PC-9 (cell line): ENCODE data around the gene NIPAL3. TPM values are rescaled to one million over a fixed set of nuclear protein-coding genes. Genes with fewer than 3 reads are reported as not detected.

Experiments
- BruUV-seq: library from RNA; stranded (reverse); fragments of 400-500 nt; replicated peaks from 2 replicates; lab custom pipeline; 2021; lab: Mats Ljungman, UMichigan
- CTCF ChIA-PET: fragments of 300-600 bp; sonication (Branson Sonifier 250); formaldehyde crosslinking; loops from one replicate; lab custom pipeline; 2022; ENCODE audit warnings: antibody characterized with exemption; lab: Charles Lee
- POLR2A ChIA-PET: fragments of 300-600 bp; sonication (Branson Sonifier 250); formaldehyde crosslinking; loops from one replicate; lab custom pipeline; 2022; ENCODE audit warnings: antibody characterized with exemption; ENCODE audit not compliant: unreplicated experiment; lab: Charles Lee
- DNase-seq, 2 experiments: peaks; one replicate each; pipeline versions ENCODE4 v3.0.0 to v3.0.0-alpha.2; 2015 to 2022; ENCODE audit warnings: mixed read lengths in 1 of 2
- H2AFZ ChIP-seq: fragments of 200-600 bp; sonication (generic); 2 replicates; pipeline ENCODE4 v1.8.1; 2017; ENCODE audit warnings: antibody characterized with exemption
- H3F3A ChIP-seq: fragments of 200-600 bp; sonication (generic); 2 replicates; pipeline ENCODE4 v1.8.1; 2017; ENCODE audit warnings: antibody characterized with exemption, mild to moderate bottlenecking, low read depth; ENCODE audit not compliant: insufficient read depth
- H3K27ac ChIP-seq: fragments of 200-600 bp; sonication (generic); 2 replicates; pipeline ENCODE4 v1.6.1; 2016; ENCODE audit warnings: mixed run types
- H3K27me3 ChIP-seq: fragments of 200-600 bp; sonication (generic); 2 replicates; pipeline ENCODE4 v1.6.1; 2016; ENCODE audit warnings: low read depth, mixed run types; ENCODE audit not compliant: insufficient read depth
- H3K36me3 ChIP-seq: fragments of 200-600 bp; sonication (generic); 2 replicates; pipeline ENCODE4 v1.6.1; 2016; ENCODE audit warnings: low read depth, mixed run types
- H3K4me1 ChIP-seq: fragments of 200-600 bp; sonication (generic); replicated peaks from 2 replicates; pipeline ENCODE4 v1.6.1; 2016; ENCODE audit warnings: mixed run types; ENCODE audit not compliant: insufficient read depth
- H3K4me2 ChIP-seq: fragments of 200-600 bp; sonication (generic); 2 replicates; pipeline ENCODE4 v1.6.1; 2017; ENCODE audit warnings: mixed run types
- H3K4me3 ChIP-seq: fragments of 200-600 bp; sonication (generic); 2 replicates; pipeline ENCODE4 v1.6.1; 2016; ENCODE audit warnings: mixed run types
- H3K79me2 ChIP-seq: fragments of 200-600 bp; sonication (generic); 2 replicates; pipeline ENCODE4 v1.6.1; 2017; ENCODE audit warnings: low read depth, mixed run types
- H3K9me2 ChIP-seq: fragments of 200-600 bp; sonication (generic); 2 replicates; pipeline ENCODE4 v1.8.1; 2017; ENCODE audit warnings: mild to moderate bottlenecking; ENCODE audit not compliant: insufficient read depth
- H3K9me3 ChIP-seq: fragments of 200-600 bp; sonication (generic); 2 replicates; pipeline ENCODE4 v1.8.1; 2016; ENCODE audit warnings: low read depth; ENCODE audit not compliant: insufficient read depth
- H4K20me1 ChIP-seq: fragments of 200-600 bp; sonication (generic); 2 replicates; pipeline ENCODE4 v1.8.1; 2017; ENCODE audit not compliant: insufficient read depth
- CTCF ChIP-seq: fragments of 200-600 bp; sonication (generic); conservative IDR thresholded peaks from 2 replicates; pipeline ENCODE4 v1.6.1; 2017; ENCODE audit warnings: mixed run types, antibody characterized with exemption, mild to moderate bottlenecking, moderate library complexity
- EZH2 ChIP-seq: fragments of 200-600 bp; sonication (generic); IDR thresholded peaks from 2 replicates; pipeline ENCODE4 v1.8.0; 2017; ENCODE audit warnings: antibody characterized with exemption, low read depth
- intact Hi-C: fragments of 100-400 bp; cut with micrococcal nuclease; formaldehyde crosslinking; loops from one replicate; pipeline ENCODE4 v1.10.0; 2022; ENCODE audit not compliant: unreplicated experiment
- total RNA-seq: library from RNA; stranded (reverse); gene quantifications from 2 replicates; pipeline ENCODE4 v1.2.3, GENCODE V29; 2021

Gene NIPAL3
- total RNA-seq, 1 experiment from 2014 or later: 42.0 TPM

GRCh38 chr1:24409535-24409934, 6.1 kb upstream of the NIPAL3 start:
- peaks cover 4% of the 10 kb centered on the region; the same call in 1 of the 2 replicates for H3F3A ChIP-seq
- H3K4me3 ChIP-seq: no peak overlapping the region
- H3K27ac ChIP-seq: peak overlapping the region; percentile 64
- peaks cover 30% of the 10 kb centered on the region for H3K4me1 ChIP-seq
- no peaks in the 10 kb centered on the region for H3K27me3 ChIP-seq
- peak overlapping the region; percentile 38 for H3K4me2 ChIP-seq
- H3K79me2 ChIP-seq: peaks cover 12% of the 10 kb centered on the region; the same call in 1 of the 2 replicates
- DNase-seq: peak in 1 of 2 experiments; percentile 78
- intact Hi-C loops: loop anchor here (5.0 kb wide), 1 partner anchor 413 kb away; no protein-coding TSS in a partner anchor
- TF ChIP-seq CTCF (no peak), EZH2 (no peak)
- H3K9me3 ChIP-seq: no peaks in the 10 kb centered on the region
- H4K20me1 ChIP-seq: no peaks in the 10 kb centered on the region
- H3K9me2 ChIP-seq: no peaks in the 10 kb centered on the region
- BruUV-seq: no TSS peak
- POLR2A ChIA-PET: interaction anchor here (0.6 kb wide), 2 partner anchors 168 to 324 kb away, joined by 3 to 9 read pairs; no protein-coding TSS in a partner anchor
- CTCF ChIA-PET: interaction anchor here (0.6 to 0.8 kb wide), 2 partner anchors 17 to 967 kb away, joined by 3 to 6 read pairs; no protein-coding TSS in a partner anchor
- no peaks in the 10 kb centered on the region for H3K36me3 ChIP-seq
- H2AFZ ChIP-seq: no peak overlapping the region

- Histone ChIP-seq H3K4me1 (peaks cover 35% of the 10 kb centered on the region), H3K9me2 (no peaks in the 10 kb centered on the region), H3K27ac (peak overlapping the region; percentile 84), H3K4me3 (no peak overlapping the region), H4K20me1 (no peaks in the 10 kb centered on the region), H3F3A (peaks cover 10% of the 10 kb centered on the region; the same call in 1 of the 2 replicates), H2AFZ (no peak overlapping the region), H3K36me3 (no peaks in the 10 kb centered on the region), H3K4me2 (no peak overlapping the region), H3K79me2 (peaks cover 12% of the 10 kb centered on the region; the same call in 1 of the 2 replicates), H3K27me3 (no peaks in the 10 kb centered on the region), H3K9me3 (no peaks in the 10 kb centered on the region)
- CTCF ChIA-PET: interaction anchor here (0.6 kb wide), 1 partner anchor 224 kb away, joined by 5 read pairs; no protein-coding TSS in a partner anchor
- POLR2A ChIA-PET: no interaction called here
- DNase-seq: no peak
- TF ChIP-seq CTCF (no peak), EZH2 (no peak)
- intact Hi-C loops: loop anchor here (10.0 kb wide), 1 partner anchor 154 kb away; no protein-coding TSS in a partner anchor
- no TSS peak for BruUV-seq
Measured at GRCh38 chr1:24410750-24411149, 4.9 kb upstream of the NIPAL3 start.

- Histone ChIP-seq H2AFZ (no peak overlapping the region), H3K79me2 (peaks cover 12% of the 10 kb centered on the region; the same call in 1 of the 2 replicates), H3K9me2 (no peaks in the 10 kb centered on the region), H3K4me2 (peak overlapping the region; percentile 84), H3K36me3 (no peaks in the 10 kb centered on the region), H4K20me1 (no peaks in the 10 kb centered on the region), H3F3A (peaks cover 20% of the 10 kb centered on the region; the same call in 1 of the 2 replicates), H3K4me3 (no peak overlapping the region; the same call in 1 of the 2 replicates), H3K9me3 (no peaks in the 10 kb centered on the region), H3K4me1 (peaks cover 42% of the 10 kb centered on the region), H3K27me3 (no peaks in the 10 kb centered on the region), H3K27ac (peak overlapping the region; percentile 84)
- CTCF ChIA-PET: interaction anchor here (0.6 kb wide), 2 partner anchors 208 to 416 kb away, joined by 6 to 10 read pairs; no protein-coding TSS in a partner anchor
- no peak for TF ChIP-seq CTCF
- TF ChIP-seq EZH2: no peak
- peak in 1 of 2 experiments; percentile 64 for DNase-seq
- POLR2A ChIA-PET: no interaction called here
- intact Hi-C loops: loop anchor here (10.0 kb wide), 1 partner anchor 153 kb away; no protein-coding TSS in a partner anchor
- BruUV-seq: no TSS peak
Measured at GRCh38 chr1:24411963-24412362, 3.6 kb upstream of the NIPAL3 start.
